ENCODE measurements around the gene CDC34.

Gene CDC34, protein sequence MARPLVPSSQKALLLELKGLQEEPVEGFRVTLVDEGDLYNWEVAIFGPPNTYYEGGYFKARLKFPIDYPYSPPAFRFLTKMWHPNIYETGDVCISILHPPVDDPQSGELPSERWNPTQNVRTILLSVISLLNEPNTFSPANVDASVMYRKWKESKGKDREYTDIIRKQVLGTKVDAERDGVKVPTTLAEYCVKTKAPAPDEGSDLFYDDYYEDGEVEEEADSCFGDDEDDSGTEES

GRCh38 chr19:531753-532560 lies at the start of gene CDC34:
CDC34 (plus strand) TSS chr19:531760; CDS start chr19:531932, 172 bp downstream.
- no peak for DNase-seq (ENCODE audit: low read depth)

- DNase-seq (ENCODE audit: low read depth) = no peak
Observed at GRCh38 chr19:482186-483041, 49.1 kb upstream of the CDC34 start.

DNA sequence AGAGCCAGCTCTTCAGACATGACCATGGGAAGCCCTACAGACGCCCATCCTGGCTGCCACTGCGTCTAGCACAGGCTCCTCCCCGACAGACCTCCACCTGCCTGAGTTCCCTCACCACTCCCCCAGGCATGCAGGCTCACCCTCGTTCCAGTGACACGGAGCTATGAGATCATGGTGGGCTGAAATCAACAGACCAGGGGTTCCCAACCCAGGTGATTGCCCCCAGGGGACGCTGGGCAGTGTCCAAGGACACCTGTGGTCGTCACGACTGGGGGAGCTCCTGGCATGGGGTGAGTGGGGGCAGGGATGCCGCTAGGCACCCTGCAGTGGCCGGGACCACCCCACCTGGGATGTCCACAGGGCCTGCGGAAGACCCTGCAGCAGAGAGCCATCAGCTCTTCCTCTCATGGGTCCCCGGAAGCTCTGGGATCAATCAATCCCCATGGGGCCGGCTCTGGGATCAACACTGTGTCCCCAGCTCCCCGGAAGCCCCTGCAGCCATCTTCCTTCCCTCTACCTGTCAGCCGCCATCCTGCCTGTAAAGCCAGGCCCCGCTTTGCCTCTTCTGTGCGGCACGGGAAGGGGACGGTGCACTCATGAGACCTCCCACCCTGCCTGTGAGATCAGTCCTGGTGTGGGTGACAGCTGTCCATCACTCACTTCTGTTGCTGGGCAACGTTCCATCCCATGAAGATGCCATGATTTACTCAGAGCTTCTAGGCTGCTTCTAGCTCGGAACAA lies 48.1 kb upstream of the CDC34 start:
- DNase-seq (ENCODE audit: low read depth) = no peak

DNA sequence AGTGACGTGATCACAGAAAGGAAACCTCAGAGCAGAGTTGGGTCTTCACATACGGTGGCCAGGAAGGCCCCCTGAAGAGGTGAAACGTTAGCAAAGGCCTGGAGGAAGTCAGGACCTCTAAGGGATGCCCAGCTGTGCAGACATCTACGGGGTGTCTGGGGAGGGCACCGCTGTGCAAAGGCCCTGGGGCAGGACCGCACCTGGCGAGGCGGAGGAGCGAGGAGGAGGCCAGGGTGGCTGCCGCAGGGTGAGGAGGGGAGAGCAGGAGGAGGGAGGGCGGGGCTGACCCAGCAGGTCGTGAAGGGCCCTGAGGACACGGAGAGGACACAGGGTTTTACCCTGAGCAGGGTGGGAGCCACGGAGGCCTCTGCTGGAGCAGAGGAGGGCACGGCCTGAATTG lies 47.1 kb upstream of the CDC34 start:
- no peak for DNase-seq (ENCODE audit: low read depth)

GRCh38 chr19:485077-485476 lies 46.5 kb upstream of the CDC34 start:
- DNase-seq (ENCODE audit: low read depth) = no peak

DNA sequence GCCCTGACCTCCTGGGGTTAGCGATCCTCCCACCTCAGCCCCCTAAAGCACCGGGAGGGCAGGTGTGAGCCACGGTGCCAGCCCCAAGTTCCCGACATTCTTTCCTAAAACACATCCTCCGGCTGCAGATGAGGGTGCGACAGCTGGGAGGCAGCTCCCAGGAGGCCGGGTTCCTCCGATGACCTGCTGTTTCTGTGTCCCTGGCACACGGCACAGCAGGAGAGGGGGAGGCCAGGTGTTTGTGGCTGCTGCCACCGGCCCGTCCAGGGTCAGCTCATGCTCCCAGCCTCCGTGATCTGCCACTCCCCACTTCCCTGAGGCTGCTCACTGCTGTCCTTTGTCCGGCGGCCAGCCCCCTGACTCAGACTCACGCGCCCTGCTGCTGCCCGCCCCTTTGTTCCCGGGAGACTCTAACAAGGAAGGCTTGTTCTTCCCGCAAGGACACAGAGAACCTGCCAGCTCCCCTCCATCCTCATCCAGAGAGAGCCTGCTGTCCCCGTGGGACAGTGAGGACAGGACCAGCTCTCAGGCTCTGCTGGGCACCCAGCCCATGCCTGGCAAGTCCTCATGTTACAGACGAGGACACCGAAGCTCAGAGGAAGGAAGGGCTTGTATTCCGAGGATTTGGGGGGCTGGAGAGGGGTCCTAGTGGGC lies 45.9 kb upstream of the CDC34 start:
- peak; percentile 36 for DNase-seq (ENCODE audit: low read depth)

GRCh38 chr19:488505-489417 lies 42.8 kb upstream of the CDC34 start:
- peak; percentile 94 for DNase-seq (ENCODE audit: low read depth)

GRCh38 chr19:489418-490196 lies 42.0 kb upstream of the CDC34 start:
- DNase-seq (ENCODE audit: low read depth) = peak; percentile 47

- DNase-seq (ENCODE audit: low read depth) = no peak
Observed at GRCh38 chr19:491146-491741, 40.3 kb upstream of the CDC34 start.

DNA sequence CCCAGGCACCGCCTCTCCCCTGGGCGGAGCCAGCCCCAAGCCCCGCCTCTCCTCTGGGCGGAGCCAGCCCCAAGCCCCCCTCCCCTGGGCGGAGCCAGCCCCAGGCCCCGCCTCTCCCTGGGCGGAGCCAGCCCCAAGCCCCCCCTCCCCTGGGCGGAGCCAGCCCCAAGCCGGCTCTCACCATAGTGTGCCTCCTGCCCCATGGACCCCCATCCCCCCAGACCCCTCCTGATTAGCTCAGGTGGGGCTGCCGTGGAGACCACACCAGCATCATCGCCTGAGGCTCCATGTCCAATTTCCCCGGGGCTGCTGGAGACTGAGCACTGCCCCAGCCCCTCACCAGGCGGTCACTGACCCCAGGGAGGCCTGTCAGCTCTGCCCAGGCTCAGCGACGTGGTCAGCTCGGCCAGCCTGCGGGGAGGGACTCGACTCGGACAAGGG lies 39.4 kb upstream of the CDC34 start:
- DNase-seq (ENCODE audit: low read depth) = peak; percentile 9

DNA sequence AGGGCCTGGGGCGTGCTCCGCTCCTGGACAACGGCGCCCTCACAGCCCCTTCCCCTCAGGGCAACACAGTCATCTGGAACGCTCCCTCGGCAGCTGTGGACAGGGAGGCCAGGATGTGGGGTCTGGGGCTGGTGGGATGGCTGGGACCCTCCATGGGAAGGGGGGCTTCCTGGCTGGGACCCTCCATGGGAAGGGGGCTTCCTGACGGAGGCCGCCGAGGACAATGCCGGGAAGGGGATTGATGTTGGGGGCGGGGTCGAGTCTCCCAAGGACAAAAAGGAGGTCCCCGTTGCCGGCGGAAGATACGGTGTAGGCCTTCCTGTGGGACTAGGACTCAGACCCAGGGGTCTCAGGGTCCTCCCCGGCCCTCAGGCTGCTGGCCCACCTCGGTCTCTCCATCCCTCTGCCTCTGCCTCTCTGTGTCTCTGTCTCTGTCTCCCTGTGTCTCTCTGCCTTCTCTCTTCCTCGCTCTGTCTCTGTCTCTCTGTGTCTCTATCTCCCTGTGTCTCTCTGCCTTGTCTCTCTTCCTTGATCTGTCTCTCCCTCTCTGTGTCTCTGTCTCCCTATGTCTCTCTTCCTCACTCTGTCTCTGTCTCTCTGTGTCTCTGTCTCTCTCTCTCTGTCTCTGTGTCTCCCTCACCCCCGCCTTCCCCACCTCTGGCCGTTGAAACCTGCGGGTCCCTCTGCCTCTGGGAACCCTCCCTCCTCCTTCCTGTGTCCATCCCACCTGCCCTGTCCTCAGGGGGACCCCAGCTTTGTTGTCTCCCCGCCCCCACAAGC lies 38.0 kb upstream of the CDC34 start:
- no peak for DNase-seq (ENCODE audit: low read depth)

GRCh38 chr19:494171-495080 lies 37.1 kb upstream of the CDC34 start:
- DNase-seq (ENCODE audit: low read depth) = no peak

DNA sequence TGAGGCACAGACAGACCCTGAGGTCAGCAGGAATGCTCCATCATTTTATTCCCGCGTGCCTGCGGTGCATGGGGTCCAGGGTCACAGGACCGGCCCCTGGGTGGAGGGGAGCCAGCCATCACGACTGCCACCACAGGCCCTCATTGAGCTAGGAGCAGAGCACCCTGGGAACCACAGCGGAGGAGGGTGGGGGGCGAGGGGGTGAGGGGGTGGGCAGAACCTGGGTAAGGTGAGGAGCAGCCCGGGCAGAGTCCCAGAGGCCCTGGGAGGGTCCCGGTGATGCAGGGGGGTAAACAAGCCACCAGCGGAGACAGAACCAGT lies 36.5 kb upstream of the CDC34 start:
- no peak for DNase-seq (ENCODE audit: low read depth)

- DNase-seq (ENCODE audit: low read depth) = peak; percentile 46
Observed at GRCh38 chr19:495402-496111, 36.0 kb upstream of the CDC34 start.

DNA sequence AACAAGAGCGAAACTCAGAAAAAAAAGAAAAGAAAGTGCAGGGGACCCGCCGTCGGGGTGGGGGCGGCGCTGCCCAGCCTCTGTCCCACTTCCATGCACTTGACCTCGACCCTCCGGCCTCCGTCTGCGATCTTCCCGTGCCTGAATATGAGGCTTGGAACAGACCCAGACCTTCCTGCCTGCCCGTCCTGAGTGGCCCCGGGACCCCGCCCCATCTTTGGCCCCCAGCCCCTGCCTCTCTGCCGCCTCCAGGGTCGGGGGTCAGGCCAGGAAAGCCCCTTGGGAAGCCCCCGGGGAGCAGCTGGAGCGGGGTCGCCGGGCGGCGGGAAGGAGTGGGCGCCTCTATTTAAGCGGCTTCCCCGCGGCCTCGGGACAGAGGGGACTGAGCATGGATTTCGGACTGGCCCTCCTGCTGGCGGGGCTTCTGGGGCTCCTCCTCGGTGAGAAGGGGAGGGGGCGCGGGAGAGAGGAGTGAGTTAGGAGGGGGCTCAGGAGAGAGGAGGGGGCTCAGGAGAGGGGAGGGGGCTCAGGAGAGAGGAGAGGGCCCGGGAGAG lies 35.4 kb upstream of the CDC34 start, which contains the start of gene MADCAM1:
Gene MADCAM1 (plus strand): TSS at position 375 of the 554 bp plus-strand sequence. CDS start 14 bp downstream, at position 389.
- DNase-seq (ENCODE audit: low read depth) = no peak

GRCh38 chr19:496986-497385 lies 34.6 kb upstream of the CDC34 start:
- no peak for DNase-seq (ENCODE audit: low read depth)

Measured in EH (cell line).